Progenitor cell of endocrine pancreas (in vitro differentiated cells): ENCODE results near the gene PITPNM2. TPM values are rescaled to one million over a fixed set of nuclear protein-coding genes. Genes with fewer than 3 reads are reported as not detected.

Experiments used
- DNase-seq: peaks from one replicate; pipeline ENCODE4 v3.0.0; 2021; ENCODE audit warnings: low spot score; ENCODE audit not compliant: unreplicated experiment
- H3K27ac Mint-ChIP-seq: 2 replicates; pipeline ENCODE4 v1.8.0; 2021; ENCODE audit warnings: mild to moderate bottlenecking, moderate library complexity, mixed read lengths
- H3K27me3 Mint-ChIP-seq: 2 replicates; pipeline ENCODE4 v1.8.0; 2021; ENCODE audit warnings: mixed read lengths
- H3K36me3 Mint-ChIP-seq: 2 replicates; pipeline ENCODE4 v1.8.0; 2022; ENCODE audit warnings: mixed read lengths; ENCODE audit not compliant: insufficient read depth
- H3K4me1 Mint-ChIP-seq: 2 replicates; pipeline ENCODE4 v1.8.0; 2021; ENCODE audit warnings: low read depth, mixed read lengths
- H3K4me3 Mint-ChIP-seq: 2 replicates; pipeline ENCODE4 v1.8.0; 2021; ENCODE audit warnings: low read depth, mild to moderate bottlenecking, moderate library complexity, mixed read lengths
- H3K9me3 Mint-ChIP-seq: 2 replicates; pipeline ENCODE4 v1.8.0; 2021; ENCODE audit warnings: low read depth, mixed read lengths
- CTCF ChIP-seq: fragments of 200-600 bp; sonication (generic); IDR thresholded peaks from one replicate; pipeline ENCODE4 v1.5.0; 2021; ENCODE audit warnings: antibody characterized with exemption, mild to moderate bottlenecking; ENCODE audit not compliant: unreplicated experiment
- long read RNA-seq: library from polyadenylated mRNA; unstranded; transcript quantifications from one replicate; pipeline ENCODE4 v2.0.0, GENCODE V29; 2020
- total RNA-seq: library from RNA; stranded (reverse); gene quantifications from 2 replicates; pipeline ENCODE4 v1.2.1, GENCODE V29; 2021

PITPNM2 gene
- 2.1 and 2.6 TPM in 2 replicates for total RNA-seq
- long read RNA-seq: 0 reads

- H3K9me3 Mint-ChIP-seq: no peaks in the 10 kb centered on the region
Measured at GRCh38 chr12:123150744-123151456, at the start of gene PITPNM2. Gene PITPNM2, minus strand, starts transcription at chr12:123151090. Its CDS starts 116,500 bp downstream, at chr12:123034590.

DNA sequence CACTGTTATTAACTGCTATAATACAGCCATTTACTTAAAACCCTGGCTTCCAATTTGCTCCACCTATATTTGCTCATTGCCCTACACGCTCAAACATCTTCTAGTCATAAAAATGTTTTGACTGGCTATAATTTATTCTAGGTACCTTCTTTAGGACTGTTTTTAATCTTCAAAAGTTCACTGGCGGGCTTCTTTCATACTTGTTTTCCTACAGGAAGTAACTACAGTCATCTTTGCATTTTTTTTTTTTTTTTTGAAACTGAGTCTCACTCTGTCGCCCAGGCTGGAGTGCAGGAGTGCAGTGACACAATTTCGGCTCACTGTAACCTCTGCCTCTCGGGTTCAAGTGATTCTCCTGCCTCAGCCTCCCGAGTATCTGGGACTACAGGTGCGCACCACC lies 49.5 kb upstream of the PITPNM2 start:
- Mint-ChIP-seq H3K9me3 (no peaks in the 10 kb centered on the region), H3K27me3 (no peaks in the 10 kb centered on the region), H3K36me3 (peaks cover 13% of the 10 kb centered on the region), H3K4me1 (no peaks in the 10 kb centered on the region), H3K4me3 (no peak overlapping the region), H3K27ac (no peak overlapping the region)
- TF ChIP-seq CTCF: no peak
- DNase-seq: no peak

More at GRCh38 chr12:123150744-123151456, at the start of gene PITPNM2:
- Mint-ChIP-seq H3K36me3 (no peaks in the 10 kb centered on the region), H3K27me3 (peaks cover 49% of the 10 kb centered on the region), H3K27ac (peak within 1 kb of the TSS; percentile 33), H3K4me3 (peak within 1 kb of the TSS; percentile 77), H3K4me1 (peaks cover 8% of the 10 kb centered on the region)
- no peak for TF ChIP-seq CTCF
- peak; percentile 54 for DNase-seq

DNA sequence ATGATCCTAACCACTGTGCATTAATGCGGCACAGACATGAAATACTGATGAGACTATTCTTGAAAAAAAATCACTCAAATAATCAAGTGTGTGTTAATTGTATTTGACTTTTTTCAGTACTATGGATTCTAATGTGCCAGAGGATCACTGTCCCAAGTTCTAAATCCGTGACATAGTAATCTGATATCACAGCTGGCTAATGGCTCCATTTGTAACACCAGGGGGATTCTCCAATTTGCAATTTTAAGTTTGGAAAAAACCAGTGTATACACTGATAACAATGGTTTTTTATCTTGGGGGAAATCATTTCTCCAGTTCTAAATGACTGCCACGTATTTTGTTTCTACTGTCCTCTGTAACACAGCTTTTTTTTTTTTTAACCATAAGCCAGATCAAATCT lies 49.0 kb upstream of the PITPNM2 start:
- no peak for DNase-seq
- Mint-ChIP-seq H3K36me3 (peaks cover 13% of the 10 kb centered on the region), H3K9me3 (no peaks in the 10 kb centered on the region), H3K27ac (no peak overlapping the region), H3K4me3 (no peak overlapping the region), H3K27me3 (no peaks in the 10 kb centered on the region), H3K4me1 (no peaks in the 10 kb centered on the region)
- no peak for TF ChIP-seq CTCF

- H3K4me3 Mint-ChIP-seq: no peak overlapping the region
- no peaks in the 10 kb centered on the region for H3K27me3 Mint-ChIP-seq
- no peaks in the 10 kb centered on the region for H3K4me1 Mint-ChIP-seq
- H3K27ac Mint-ChIP-seq: no peak overlapping the region
- H3K9me3 Mint-ChIP-seq: no peaks in the 10 kb centered on the region
- DNase-seq: no peak
- no peak for TF ChIP-seq CTCF
- peaks cover 14% of the 10 kb centered on the region for H3K36me3 Mint-ChIP-seq
Measured at GRCh38 chr12:123187637-123188036, 36.7 kb upstream of the PITPNM2 start.

- TF ChIP-seq CTCF: no peak
- no peaks in the 10 kb centered on the region for H3K4me1 Mint-ChIP-seq
- peaks cover 12% of the 10 kb centered on the region for H3K36me3 Mint-ChIP-seq
- H3K27ac Mint-ChIP-seq: no peak overlapping the region
- no peak overlapping the region for H3K4me3 Mint-ChIP-seq
- H3K27me3 Mint-ChIP-seq: no peaks in the 10 kb centered on the region
- no peak for DNase-seq
- H3K9me3 Mint-ChIP-seq: no peaks in the 10 kb centered on the region
Measured at GRCh38 chr12:123180171-123180570, 29.3 kb upstream of the PITPNM2 start.
